LHCN-M2 (cell line): Measurements from ENCODE around the gene OR4F17. TPM values are rescaled to one million over a fixed set of nuclear protein-coding genes. Genes with fewer than 3 reads are reported as not detected.
"Not testable (repeated sequence)": the region's sequence is repeated elsewhere in the genome, so short reads cannot be mapped to it uniquely, and the experiment has no call there.

Source experiments
- DNase-seq: peaks from one replicate; pipeline ENCODE4 v3.0.0-alpha.2; 2012; ENCODE audit warnings: low read depth
- polyA plus RNA-seq: library from polyadenylated mRNA; unstranded; fragments of >200 nt; gene quantifications from one replicate; pipeline ENCODE4 v1.2.1, GENCODE V29; 2012; ENCODE audit warnings: missing spikeins
- total RNA-seq: library from RNA; depleted of rRNA; stranded (reverse); fragments of >200 nt; gene quantifications from 2 replicates; pipeline ENCODE4 v1.2.3, GENCODE V29; 2014; rRNA removed

Gene OR4F17, protein sequence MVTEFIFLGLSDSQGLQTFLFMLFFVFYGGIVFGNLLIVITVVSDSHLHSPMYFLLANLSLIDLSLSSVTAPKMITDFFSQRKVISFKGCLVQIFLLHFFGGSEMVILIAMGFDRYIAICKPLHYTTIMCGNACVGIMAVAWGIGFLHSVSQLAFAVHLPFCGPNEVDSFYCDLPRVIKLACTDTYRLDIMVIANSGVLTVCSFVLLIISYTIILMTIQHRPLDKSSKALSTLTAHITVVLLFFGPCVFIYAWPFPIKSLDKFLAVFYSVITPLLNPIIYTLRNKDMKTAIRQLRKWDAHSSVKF
- total RNA-seq: not detected in 2 replicates
- polyA plus RNA-seq: not detected

DNA sequence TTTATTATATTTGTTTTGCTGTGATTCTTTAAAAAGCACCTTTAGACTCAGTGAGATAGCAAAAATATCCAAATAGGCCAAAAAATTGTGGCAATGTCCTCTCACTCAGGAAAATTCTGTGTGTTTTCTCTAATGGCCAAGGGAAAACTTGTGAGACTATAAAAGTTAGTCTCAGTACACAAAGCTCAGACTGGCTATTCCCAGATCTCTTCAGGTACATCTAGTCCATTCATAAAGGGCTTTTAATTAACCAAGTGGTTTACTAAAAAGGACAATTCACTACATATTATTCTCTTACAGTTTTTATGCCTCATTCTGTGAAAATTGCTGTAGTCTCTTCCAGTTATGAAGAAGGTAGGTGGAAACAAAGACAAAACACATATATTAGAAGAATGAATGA, at the start of gene OR4F17:
OR4F17 (plus strand) TSS at position 301 of the 400 bp plus-strand sequence. CDS start 3,575 bp downstream, outside the sequence.
- not testable (repeated sequence) for DNase-seq

DNA sequence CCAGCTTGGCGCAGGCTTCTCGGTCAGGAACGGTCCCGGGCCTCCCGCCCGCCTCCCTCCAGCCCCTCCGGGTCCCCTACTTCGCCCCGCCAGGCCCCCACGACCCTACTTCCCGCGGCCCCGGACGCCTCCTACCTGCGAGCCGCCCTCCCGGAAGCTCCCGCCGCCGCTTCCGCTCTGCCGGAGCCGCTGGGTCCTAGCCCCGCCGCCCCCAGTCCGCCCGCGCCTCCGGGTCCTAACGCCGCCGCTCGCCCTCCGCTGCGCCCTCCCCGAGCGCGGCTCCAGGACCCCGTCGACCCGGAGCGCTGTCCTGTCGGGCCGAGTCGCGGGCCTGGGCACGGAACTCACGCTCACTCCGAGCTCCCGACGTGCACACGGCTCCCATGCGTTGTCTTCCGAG, 36.1 kb upstream of the OR4F17 start:
- not testable (repeated sequence) for DNase-seq

DNA sequence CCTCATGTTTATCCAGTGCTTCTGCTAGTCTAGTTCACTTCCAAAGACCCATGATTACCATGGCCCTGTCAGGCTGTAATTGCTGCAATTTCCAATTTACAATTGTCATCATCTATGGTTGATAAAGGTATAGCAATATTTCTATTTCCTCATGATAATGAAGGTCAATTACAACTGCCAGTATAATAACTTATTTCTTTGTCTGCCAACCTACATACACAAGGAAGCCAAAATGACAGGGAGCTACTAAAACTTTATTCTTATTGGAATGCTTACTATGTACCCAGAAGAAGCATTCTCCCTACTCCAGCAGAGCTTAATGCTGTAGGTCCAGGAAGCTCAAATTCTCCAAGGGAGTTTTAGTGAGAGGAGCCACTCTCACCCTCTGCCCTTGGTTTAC, 24.0 kb upstream of the OR4F17 start:
- DNase-seq: not testable (repeated sequence)

DNA sequence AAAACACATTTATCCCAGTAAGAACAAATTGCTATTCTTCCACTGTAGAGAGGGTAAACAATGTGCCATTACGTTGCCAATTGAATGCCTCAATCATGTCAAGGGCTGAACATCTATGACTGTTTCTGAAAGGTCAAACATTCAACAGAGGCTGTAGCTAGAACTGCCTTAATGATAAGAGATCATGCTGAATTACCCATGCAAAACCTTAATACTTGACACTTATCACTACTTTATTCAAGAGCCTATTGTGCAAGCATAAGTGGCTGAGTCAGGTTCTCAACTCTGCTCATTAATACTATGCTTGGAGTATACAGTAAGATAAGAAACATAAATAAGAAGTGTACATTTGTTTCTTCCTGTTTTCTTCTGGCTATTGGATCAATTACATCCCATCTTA, 23.3 kb upstream of the OR4F17 start:
- not testable (repeated sequence) for DNase-seq

DNA sequence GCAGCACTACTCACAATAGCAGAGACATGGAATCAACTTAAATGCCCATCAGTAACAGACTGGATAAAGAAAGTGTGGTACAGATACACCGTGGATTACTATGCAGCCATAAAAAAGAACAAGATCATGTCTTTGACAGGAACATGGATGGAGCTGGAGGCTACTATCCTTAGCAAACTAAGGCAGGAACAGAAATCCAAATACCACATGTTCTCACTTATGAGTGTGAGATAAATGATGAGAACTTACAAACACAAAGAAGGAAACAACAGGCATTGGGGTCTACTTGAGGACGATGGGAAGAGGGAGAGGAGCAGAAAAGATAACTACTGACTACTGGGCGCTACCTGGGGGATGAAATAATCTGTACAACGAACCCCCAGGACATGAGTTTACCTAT, 16.2 kb upstream of the OR4F17 start:
- not testable (repeated sequence) for DNase-seq

DNA sequence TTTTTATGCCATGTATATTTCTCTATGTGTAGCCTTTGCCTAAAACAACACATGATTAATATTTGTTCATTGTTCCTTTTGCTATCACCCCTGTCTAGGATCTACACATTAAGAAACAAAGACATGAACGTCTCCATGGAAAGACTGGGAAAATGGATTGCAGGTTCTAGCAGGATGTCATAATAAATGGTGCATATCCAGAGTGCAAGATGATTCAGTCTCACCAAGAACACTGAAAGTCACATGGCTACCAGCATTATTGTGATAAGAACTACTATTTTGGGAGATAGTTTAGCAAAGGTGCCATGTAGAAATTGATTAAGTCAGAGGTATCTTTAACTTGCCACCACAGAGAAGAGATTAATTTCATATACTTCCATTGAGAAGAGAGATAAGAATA, 12.1 kb upstream of the OR4F17 start:
- DNase-seq: not testable (repeated sequence)

DNA sequence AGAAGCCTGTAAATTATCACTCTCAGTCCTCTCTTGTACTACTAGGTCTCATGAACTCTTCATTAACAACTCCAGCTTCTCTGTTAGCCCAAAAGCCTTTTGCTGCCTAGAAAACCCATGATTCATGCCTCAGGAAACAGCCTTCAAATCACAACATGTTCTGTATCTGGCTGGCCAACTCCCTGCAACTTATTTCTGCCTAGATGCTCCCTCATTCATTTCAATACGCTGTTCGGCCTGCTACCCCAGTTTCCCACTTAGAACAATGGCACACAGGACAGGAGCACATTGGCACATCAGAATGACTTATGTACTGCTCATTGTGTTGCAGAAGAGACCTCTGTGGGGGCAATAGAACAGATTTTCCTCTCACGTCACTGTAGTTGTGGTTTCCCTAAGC, 9.3 kb upstream of the OR4F17 start:
- DNase-seq: not testable (repeated sequence)

DNA sequence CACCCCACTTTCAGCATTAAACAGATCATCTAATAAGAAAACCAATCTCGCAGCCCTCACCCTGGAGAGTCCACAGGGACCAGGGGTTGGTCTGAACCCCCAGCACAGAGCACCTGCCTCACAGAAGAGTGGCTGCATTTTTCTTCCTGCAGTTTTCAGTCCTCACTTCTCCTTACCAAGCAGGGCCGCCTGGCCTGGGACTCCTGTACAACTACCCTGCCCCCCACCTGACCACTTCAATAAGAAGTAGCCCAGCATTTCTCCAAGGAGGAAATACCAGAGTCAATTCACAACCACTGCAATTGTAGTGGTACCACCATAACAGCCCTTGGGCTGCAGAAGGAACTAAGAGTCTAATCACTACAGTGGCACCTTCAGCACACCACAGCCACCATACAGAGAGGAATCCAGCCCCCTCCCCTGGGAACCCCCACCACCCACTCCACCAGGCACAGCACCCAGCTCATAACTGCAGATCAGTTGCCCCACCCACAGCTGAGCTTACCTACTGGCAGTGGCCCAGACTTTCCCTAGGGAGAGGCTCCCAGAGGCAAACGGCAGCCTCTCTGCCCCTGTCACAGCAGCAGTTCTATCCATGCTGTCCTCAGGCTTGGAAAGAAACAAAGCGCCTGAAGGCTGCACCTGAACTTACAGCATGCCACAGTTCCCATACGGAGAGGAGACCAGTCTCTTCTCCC, 13.7 kb downstream of the OR4F17 start:
- DNase-seq: not testable (repeated sequence)

Other genes with a start within 250 kb of the OR4F17 start
- not detected in 2 replicates for gene PLPP2, start 184.3 kb downstream of the OR4F17 start, total RNA-seq
- 16.5 and 20.1 TPM in 2 replicates for gene MIER2, start 237.7 kb downstream of the OR4F17 start, total RNA-seq